Brain pericyte (primary cell): Measurements from ENCODE around the gene MIA.
"Not testable (repeated sequence)": the region's sequence is repeated elsewhere in the genome, so short reads cannot be mapped to it uniquely, and the experiment has no call there.

ENCODE experiments used
- DNase-seq: peaks from one replicate; pipeline ENCODE4 v3.0.0-alpha.2; 2012; ENCODE audit warnings: low read depth, low spot score

The MIA gene

GRCh38 chr19:40774916-40775631 lies at the start of gene MIA:
Gene MIA, plus strand, starts transcription at chr19:40775521. Its CDS starts 22 bp downstream, at chr19:40775543.
- no peak for DNase-seq

- no peak for DNase-seq
Observed at GRCh38 chr19:40726279-40726678, 49.0 kb upstream of the MIA start.

GRCh38 chr19:40730065-40730464 lies 45.3 kb upstream of the MIA start:
- DNase-seq: not testable (repeated sequence)

- not testable (repeated sequence) for DNase-seq
Observed at GRCh38 chr19:40732304-40732703, 43.0 kb upstream of the MIA start.

GRCh38 chr19:40733149-40733548 lies 42.2 kb upstream of the MIA start:
- no peak for DNase-seq

DNA sequence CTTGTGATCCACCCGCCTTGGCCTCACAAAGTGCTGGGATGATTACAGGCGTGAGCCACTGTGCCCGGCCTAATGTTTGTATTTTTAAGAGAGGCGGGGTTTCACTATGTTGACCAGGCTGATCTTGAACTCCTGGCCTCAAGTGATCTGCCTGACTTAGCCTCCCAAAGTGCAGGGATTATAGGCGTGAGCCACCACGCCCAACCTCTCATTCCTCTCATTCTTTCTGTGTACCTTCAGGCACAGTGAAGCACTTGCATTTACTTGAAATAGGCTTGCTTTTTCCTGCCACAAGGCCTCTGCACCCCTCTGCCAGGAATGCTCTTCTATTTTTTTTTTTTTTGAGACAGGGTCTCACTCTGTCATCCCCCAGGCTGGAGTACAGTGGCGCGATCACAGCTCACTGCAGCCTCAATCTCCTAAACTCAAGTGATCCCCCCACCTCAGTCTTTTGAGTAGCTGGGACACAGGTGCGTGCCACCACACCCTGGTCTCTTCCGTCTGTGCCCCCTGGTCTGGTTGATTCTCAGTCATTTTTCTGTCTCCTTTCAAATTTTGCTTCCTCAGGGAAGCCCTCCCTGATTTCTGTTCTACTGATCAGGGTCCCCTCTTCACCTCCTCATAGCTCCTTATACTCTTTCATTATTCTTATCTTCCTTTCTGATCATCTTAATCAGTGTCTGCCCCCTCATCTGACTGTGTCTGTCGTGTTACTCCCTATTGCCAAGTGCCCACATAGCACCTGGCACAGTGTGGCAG lies 40.1 kb upstream of the MIA start:
- no peak for DNase-seq

GRCh38 chr19:40736661-40737060 lies 38.7 kb upstream of the MIA start:
- DNase-seq: no peak

- DNase-seq: no peak
Observed at GRCh38 chr19:40737102-40737644, 38.1 kb upstream of the MIA start.

DNA sequence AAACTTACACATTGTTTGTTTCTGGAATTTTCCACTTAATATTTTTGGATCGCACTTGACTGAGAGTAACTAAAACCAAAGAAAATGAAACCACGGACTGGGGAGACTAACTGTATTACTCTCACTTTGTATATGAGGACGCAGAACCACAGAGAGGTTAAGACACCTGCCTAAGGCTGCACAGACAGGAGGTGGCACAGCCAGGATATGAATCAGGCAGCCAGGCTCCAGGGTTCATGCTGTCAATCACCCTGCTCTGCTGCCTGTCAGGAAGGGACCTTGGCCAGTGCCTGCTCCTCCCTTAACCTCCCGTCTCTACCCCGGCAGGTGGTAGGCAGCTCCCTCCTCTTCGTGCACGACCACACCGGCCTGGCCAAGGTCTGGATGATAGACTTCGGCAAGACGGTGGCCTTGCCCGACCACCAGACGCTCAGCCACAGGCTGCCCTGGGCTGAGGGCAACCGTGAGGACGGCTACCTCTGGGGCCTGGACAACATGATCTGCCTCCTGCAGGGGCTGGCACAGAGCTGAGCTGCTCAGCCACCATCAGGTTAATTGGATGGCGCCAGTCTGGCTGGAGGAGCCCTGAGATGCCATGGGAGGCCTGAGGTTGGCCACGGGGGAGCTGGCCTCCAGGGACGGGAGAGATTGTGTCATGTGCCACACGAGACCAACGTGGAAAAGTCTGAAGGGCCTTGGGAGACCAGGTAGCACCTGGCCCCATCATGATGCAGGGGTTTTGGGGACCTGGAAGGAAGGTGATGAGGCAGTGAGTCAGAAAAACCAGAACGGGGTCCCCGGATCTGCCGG lies 36.1 kb upstream of the MIA start:
- no peak for DNase-seq

GRCh38 chr19:40739871-40740703 lies 35.2 kb upstream of the MIA start:
- no peak for DNase-seq

DNA sequence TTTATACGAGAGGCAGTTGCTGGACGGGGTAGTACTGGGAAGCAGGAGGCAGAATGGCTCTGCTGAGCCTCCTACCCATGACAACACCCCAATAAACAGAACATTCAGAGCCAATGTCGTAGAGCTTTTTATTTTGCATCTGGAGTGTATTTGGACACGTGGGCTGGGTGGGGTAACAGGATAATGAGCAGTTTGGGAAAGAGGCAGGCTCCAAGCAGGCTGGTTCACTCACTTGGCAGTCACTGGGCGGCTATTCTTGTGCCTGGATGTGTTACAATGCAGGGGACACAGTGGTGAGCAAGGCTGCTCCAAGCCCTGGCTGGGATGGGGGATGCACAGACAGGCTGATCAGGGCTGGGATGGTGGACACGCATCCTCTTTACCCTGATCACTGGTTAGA lies 34.6 kb upstream of the MIA start:
- no peak for DNase-seq

- DNase-seq: no peak
Observed at GRCh38 chr19:40741527-40742390, 33.6 kb upstream of the MIA start.

DNA sequence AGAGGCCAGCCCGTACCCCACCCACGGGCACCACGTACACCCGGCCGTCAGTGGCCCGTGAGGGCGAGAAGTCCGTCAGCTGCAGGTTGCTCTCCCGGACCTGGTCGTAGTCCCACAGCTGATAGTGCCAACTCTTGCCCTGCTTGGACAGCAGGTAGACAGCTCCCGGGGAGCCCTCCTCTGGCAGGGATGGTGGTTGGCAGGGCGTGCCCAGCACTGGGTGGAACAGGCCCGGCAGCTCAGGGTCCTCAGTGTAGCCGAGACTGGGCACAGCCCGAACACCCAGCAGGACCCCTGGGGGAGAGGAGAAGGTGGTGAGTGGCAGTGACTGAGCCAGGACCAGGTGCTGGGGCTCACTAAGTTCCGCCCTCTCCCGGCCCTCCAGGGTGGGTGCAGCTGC lies 32.8 kb upstream of the MIA start:
- no peak for DNase-seq

- no peak for DNase-seq
Observed at GRCh38 chr19:40742886-40743285, 32.4 kb upstream of the MIA start.

DNA sequence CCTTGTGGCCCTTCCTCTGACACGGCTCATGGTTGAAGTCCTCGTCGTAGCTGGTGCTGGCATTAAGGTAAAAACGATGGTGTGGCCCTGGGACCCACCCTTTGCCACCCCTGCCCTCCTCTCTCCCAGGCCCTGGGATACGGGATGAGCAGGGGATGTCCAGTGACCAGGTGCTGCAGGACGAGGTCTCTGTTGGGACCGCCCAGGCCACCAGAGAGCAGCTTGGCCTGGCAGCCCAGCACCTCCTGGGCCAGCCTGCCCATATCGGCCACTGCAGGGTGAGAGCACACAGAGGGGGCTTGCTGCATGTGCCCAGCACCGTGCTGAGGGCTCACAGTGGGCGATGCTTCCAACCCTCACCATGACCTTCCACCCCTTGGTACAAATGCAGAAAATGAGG lies 31.4 kb upstream of the MIA start:
- no peak for DNase-seq

DNA sequence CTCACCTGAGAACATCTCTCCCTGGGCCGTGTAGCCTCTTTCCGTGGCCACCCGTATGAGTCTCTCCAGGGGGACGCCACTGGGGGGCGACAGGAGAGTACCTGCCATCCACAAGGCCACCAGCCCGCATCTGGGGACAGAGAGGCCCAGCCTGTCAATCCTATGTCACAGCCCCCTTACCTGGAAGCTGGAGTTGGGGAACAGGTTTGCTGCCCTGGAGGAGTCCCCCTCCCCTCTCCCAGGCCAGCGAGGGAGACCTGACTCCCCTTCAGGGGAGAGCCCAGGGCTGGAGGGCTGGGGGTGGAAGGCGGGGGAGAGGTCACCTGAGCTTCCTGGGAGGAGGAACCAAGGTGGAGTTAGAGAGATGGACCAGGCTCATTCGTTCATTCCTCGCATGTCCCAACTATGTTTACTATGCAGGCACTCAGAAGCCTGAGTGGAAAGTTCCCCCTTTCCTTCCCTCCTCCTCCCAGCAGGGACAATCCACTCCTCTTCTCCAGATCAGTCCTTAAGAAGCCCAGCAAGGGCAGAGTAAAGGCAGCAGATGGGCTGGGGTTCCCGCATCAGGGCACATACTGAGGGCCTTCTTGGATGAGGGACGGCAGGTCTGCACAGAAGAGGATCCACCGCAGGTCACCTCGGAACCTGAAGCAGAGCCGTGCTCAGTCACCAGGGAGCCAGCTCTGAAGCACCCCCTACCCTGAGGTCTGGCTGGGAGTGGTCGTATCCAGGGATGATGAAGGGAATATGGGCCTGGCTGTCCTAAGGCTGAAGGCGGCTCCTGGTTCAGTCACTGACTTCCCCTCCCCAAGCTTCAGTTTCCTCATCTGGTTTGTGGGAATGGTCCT lies 30.5 kb upstream of the MIA start:
- DNase-seq: no peak

DNA sequence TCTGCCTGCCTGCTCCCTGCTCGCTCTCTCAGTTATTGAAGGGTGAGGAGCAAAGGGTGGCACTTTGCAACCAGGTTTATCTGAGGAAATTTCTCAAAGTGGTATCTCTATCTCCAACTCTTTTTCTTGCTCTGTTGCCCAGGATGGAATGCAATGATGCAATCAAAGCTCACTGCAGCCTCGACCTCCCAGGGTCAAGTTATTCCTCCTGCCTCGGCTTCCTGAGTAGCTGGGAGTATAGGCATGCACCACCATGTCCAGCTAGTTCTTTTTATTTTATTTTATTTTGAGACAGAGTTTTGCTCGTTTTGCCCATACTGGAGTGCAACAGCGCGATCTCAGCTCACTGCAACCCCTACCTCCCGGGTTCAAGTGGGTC lies 29.9 kb upstream of the MIA start:
- no peak for DNase-seq

- no peak for DNase-seq
Observed at GRCh38 chr19:40747536-40747935, 27.8 kb upstream of the MIA start.
